CD14-positive monocyte (primary cell): ENCODE results near the gene ADCY1. TPM values are rescaled to one million over a fixed set of nuclear protein-coding genes. Genes with fewer than 3 reads are reported as not detected.

Source experiments
- DNase-seq, 3 donors: peaks; one replicate each; pipeline ENCODE4 v3.0.0-alpha.2; 2011 to 2022
- H2AFZ ChIP-seq: 2 replicates; pipeline ENCODE4 v1.6.0; 2012; ENCODE audit warnings: mild to moderate bottlenecking, low read depth, low read length, inconsistent platforms; ENCODE audit not compliant: insufficient read depth, poor library complexity, severe bottlenecking
- H3K27ac ChIP-seq, 2 donors: 1 replicate in 1 of 2; 2 replicates in 1 of 2; pipeline ENCODE4 v1.5.1; 2012 to 2013; ENCODE audit warnings: low read length in 2 of 2, control low read depth in 1 of 2, inconsistent platforms in 1 of 2, low read depth in 1 of 2, mild to moderate bottlenecking in 1 of 2
- H3K27me3 ChIP-seq, 2 donors: one replicate each; pipeline versions ENCODE4 v1.6.0 to v1.6.1; 2011 to 2013; ENCODE audit warnings: low read length in 2 of 2; ENCODE audit not compliant: control insufficient read depth in 2 of 2, insufficient read depth in 2 of 2
- H3K36me3 ChIP-seq, 2 donors: replicated peaks in 1 of 2; 1 replicate in 1 of 2; 2 replicates in 1 of 2; pipeline versions ENCODE4 v1.5.1 to v1.6.1; 2012 to 2013; ENCODE audit warnings: low read length in 2 of 2, control low read depth in 1 of 2, inconsistent platforms in 1 of 2, mild to moderate bottlenecking in 1 of 2; ENCODE audit not compliant: insufficient read depth in 2 of 2, control insufficient read depth in 1 of 2
- H3K4me1 ChIP-seq, 2 donors: 1 replicate in 1 of 2; 2 replicates in 1 of 2; pipeline versions ENCODE4 v1.5.1 to v1.6.1; 2012 to 2013; ENCODE audit warnings: low read length in 2 of 2, control low read depth in 1 of 2, inconsistent platforms in 1 of 2, mild to moderate bottlenecking in 1 of 2, moderate library complexity in 1 of 2; ENCODE audit not compliant: insufficient read depth in 2 of 2, control insufficient read depth in 1 of 2
- H3K4me2 ChIP-seq: replicated peaks from 2 replicates; pipeline ENCODE3; 2012; ENCODE audit warnings: low read length, moderate library complexity, mild to moderate bottlenecking; ENCODE audit not compliant: poor library complexity, severe bottlenecking; ENCODE audit errors: extremely low read depth
- H3K4me3 ChIP-seq, 3 experiments: fragments of 200-600 bp in 1 of 3; sonication (generic) in 1 of 3; replicated peaks in 1 of 3; 1 replicate in 2 of 3; 2 replicates in 1 of 3; pipeline ENCODE4 v1.5.1; 2011 to 2013; ENCODE audit warnings: low read length in 3 of 3, mild to moderate bottlenecking in 3 of 3, control low read depth in 2 of 3, low read depth in 2 of 3, inconsistent platforms in 1 of 3, moderate library complexity in 1 of 3
- H3K79me2 ChIP-seq: 2 replicates; pipeline ENCODE4 v1.6.0; 2012; ENCODE audit warnings: mild to moderate bottlenecking, control low read depth, inconsistent platforms, low read length, moderate library complexity; ENCODE audit not compliant: insufficient read depth
- H3K9ac ChIP-seq: 2 replicates; pipeline ENCODE4 v1.6.0; 2017; ENCODE audit warnings: low read length, mild to moderate bottlenecking; ENCODE audit not compliant: insufficient read depth, poor library complexity, severe bottlenecking
- H3K9me3 ChIP-seq, 2 donors: replicated peaks in 1 of 2; 1 replicate in 1 of 2; 2 replicates in 1 of 2; pipeline versions ENCODE4 v1.5.1 to v1.6.1; 2012 to 2013; ENCODE audit warnings: low read length in 2 of 2, control low read depth in 1 of 2; ENCODE audit not compliant: control insufficient read depth in 1 of 2, insufficient read depth in 1 of 2
- H4K20me1 ChIP-seq: 2 replicates; pipeline ENCODE4 v1.6.0; 2012; ENCODE audit warnings: mild to moderate bottlenecking, low read length, control low read depth, moderate library complexity; ENCODE audit not compliant: insufficient read depth
- H3K27ac Mint-ChIP-seq, 7 donors: one replicate each; pipeline ENCODE4 v1.8.0; 2020; ENCODE audit warnings: mild to moderate bottlenecking in 7 of 7, mixed read lengths in 7 of 7, moderate library complexity in 6 of 7, inconsistent platforms in 2 of 7
- H3K27me3 Mint-ChIP-seq, 3 donors: one replicate each; pipeline ENCODE4 v1.8.0; 2021 to 2022; ENCODE audit warnings: low read depth in 3 of 3, mild to moderate bottlenecking in 3 of 3, mixed read lengths in 3 of 3, moderate library complexity in 3 of 3, inconsistent platforms in 1 of 3
- H3K36me3 Mint-ChIP-seq, 2 donors: one replicate each; pipeline ENCODE4 v1.8.0; 2020; ENCODE audit warnings: mixed read lengths in 2 of 2, inconsistent platforms in 1 of 2, mild to moderate bottlenecking in 1 of 2
- H3K4me1 Mint-ChIP-seq: one replicate; pipeline ENCODE4 v1.8.0; 2020; ENCODE audit warnings: mild to moderate bottlenecking, mixed read lengths
- H3K4me3 Mint-ChIP-seq, 2 donors: one replicate each; pipeline ENCODE4 v1.8.0; 2020; ENCODE audit warnings: mild to moderate bottlenecking in 2 of 2, mixed read lengths in 2 of 2, moderate library complexity in 1 of 2
- H3K9me3 Mint-ChIP-seq, 7 donors: one replicate each; pipeline ENCODE4 v1.8.0; 2020 to 2022; ENCODE audit warnings: mixed read lengths in 7 of 7, mild to moderate bottlenecking in 6 of 7, moderate library complexity in 6 of 7, inconsistent platforms in 2 of 7
- CTCF ChIP-seq: fragments of 200-600 bp; IDR thresholded peaks from one replicate; pipeline ENCODE4 v1.8.0; 2022; ENCODE audit warnings: antibody characterized with exemption, mild to moderate bottlenecking
- WGBS: methylation state at CpG from one replicate; pipeline ENCODE4 v1.1.5; 2013; ENCODE audit warnings: missing lambda C conversion rate; ENCODE audit not compliant: insufficient coverage; 5-methylcytosine and 5-hydroxymethylcytosine counted together
- intact Hi-C, 2 donors: fragments of 100-400 bp; cut with micrococcal nuclease; formaldehyde crosslinking; loops; one replicate each; pipeline versions ENCODE4 v1.15.0 to v1.15.1; 2023
- polyA plus RNA-seq, 3 donors: library from polyadenylated mRNA; depleted of rRNA in 1 of 3; unstranded in 2 of 3; stranded (reverse) in 1 of 3; fragments of 300-500 nt in 2 of 3; fragments of >200 nt in 1 of 3; fragmentation: Illumina TruSeq in 2 of 3; gene quantifications; 1 replicate in 2 of 3; 2 replicates in 1 of 3; pipeline ENCODE4 v1.2.3, GENCODE V29; 2012 to 2021

ADCY1 gene
- polyA plus RNA-seq, 3 donors = 0.01 TPM; not detected in 2

- TF ChIP-seq CTCF = no peak
- Mint-ChIP-seq H3K4me3 (no peak overlapping the region), H3K27me3 (peaks cover 0 to 5% (median 3%) of the 10 kb centered on the region in 3 donors), H3K27ac (peak overlapping the region in 1 of 7 donors; percentile 4), H3K4me1 (no peaks in the 10 kb centered on the region), H3K9me3 (no peaks in the 10 kb centered on the region), H3K36me3 (no peaks in the 10 kb centered on the region)
- no peak overlapping the region for H3K4me3 ChIP-seq
- H3K9ac ChIP-seq = no peak overlapping the region
- no peaks in the 10 kb centered on the region for H4K20me1 ChIP-seq
- no peaks in the 10 kb centered on the region for H3K36me3 ChIP-seq
- no peak overlapping the region for H3K4me2 ChIP-seq
- intact Hi-C loops = no loop called here
- no peaks in the 10 kb centered on the region for H3K4me1 ChIP-seq
- H3K9me3 ChIP-seq = no peaks in the 10 kb centered on the region
- no peak overlapping the region for H3K27ac ChIP-seq
- no peaks in the 10 kb centered on the region for H3K79me2 ChIP-seq
- H2AFZ ChIP-seq = no peak overlapping the region
- DNase-seq = no peak
- 96% methylated on average over 7 of the region's 9 CpGs for WGBS
- no peaks in the 10 kb centered on the region for H3K27me3 ChIP-seq
Measured at GRCh38 chr7:45595809-45596664, 21.9 kb downstream of the ADCY1 start.

- Mint-ChIP-seq H3K4me3 (no peak overlapping the region), H3K4me1 (no peaks in the 10 kb centered on the region), H3K36me3 (no peaks in the 10 kb centered on the region), H3K9me3 (no peaks in the 10 kb centered on the region), H3K27ac (no peak overlapping the region), H3K27me3 (peaks cover 0 to 5% (median 3%) of the 10 kb centered on the region in 3 donors)
- no peak for TF ChIP-seq CTCF
- Histone ChIP-seq H3K9ac (no peak overlapping the region), H2AFZ (no peak overlapping the region), H3K4me3 (no peak overlapping the region), H3K36me3 (no peaks in the 10 kb centered on the region), H3K27me3 (no peaks in the 10 kb centered on the region), H3K4me1 (no peaks in the 10 kb centered on the region), H3K9me3 (no peaks in the 10 kb centered on the region), H3K27ac (no peak overlapping the region), H4K20me1 (no peaks in the 10 kb centered on the region), H3K79me2 (no peaks in the 10 kb centered on the region), H3K4me2 (no peak overlapping the region)
- intact Hi-C loops = no loop called here
- 96% methylated on average over 7 of the region's 7 CpGs for WGBS
- DNase-seq = no peak
Measured at GRCh38 chr7:45596665-45597095, 22.5 kb downstream of the ADCY1 start.
